Cardiac septum (tissue), 1 donor: ENCODE measurements around the gene BUD23. TPM values are rescaled to one million over a fixed set of nuclear protein-coding genes. Genes with fewer than 3 reads are reported as not detected.
"Not testable (repeated sequence)": the region's sequence is repeated elsewhere in the genome, so short reads cannot be mapped to it uniquely, and the experiment has no call there.

Experiments
- DNase-seq: peaks from one replicate; pipeline ENCODE4 v3.0.0-alpha.2; 2020; ENCODE audit warnings: low spot score
- intact Hi-C: fragments of 100-400 bp; cut with DNase I; formaldehyde crosslinking; loops from one replicate; pipeline ENCODE4 v1.14.0; 2022
- total RNA-seq: library from RNA; stranded (reverse); fragmentation: NEBNext Ultra II Directional; extraction: Animal tissue kit (Norgen Biotek cat#: 25700); gene quantifications from one replicate; pipeline ENCODE4 v1.2.1, GENCODE V29; 2021
- donor health status: DM: no; HTN: no; CAD: no.

The BUD23 gene
- total RNA-seq, 1 donor from 2014 or later: 59.1 TPM

- no peak for DNase-seq
- intact Hi-C loops: loop anchor here (5.0 kb wide), 1 partner anchor 48 kb away; the partner anchor contains the start of gene VPS37D
Measured at GRCh38 chr7:73715648-73716317, 32.4 kb downstream of the BUD23 start.

GRCh38 chr7:73716318-73716890 is 33.0 kb downstream of the BUD23 start:
- DNase-seq: no peak
- intact Hi-C loops: loop anchor here (5.0 kb wide), 1 partner anchor 49 kb away; the partner anchor contains the start of gene VPS37D

- intact Hi-C loops: loop anchor here (5.0 kb wide), 1 partner anchor 50 kb away; the partner anchor contains the start of gene VPS37D
Measured at GRCh38 chr7:73717025-73717807, 33.8 kb downstream of the BUD23 start.

GRCh38 chr7:73717991-73718405 is 34.6 kb downstream of the BUD23 start:
- no peak for DNase-seq
- intact Hi-C loops: loop anchor here (5.0 kb wide), 1 partner anchor 51 kb away; the partner anchor contains the start of gene VPS37D

More at GRCh38 chr7:73717025-73717807, 33.8 kb downstream of the BUD23 start:
- no peak for DNase-seq

DNA sequence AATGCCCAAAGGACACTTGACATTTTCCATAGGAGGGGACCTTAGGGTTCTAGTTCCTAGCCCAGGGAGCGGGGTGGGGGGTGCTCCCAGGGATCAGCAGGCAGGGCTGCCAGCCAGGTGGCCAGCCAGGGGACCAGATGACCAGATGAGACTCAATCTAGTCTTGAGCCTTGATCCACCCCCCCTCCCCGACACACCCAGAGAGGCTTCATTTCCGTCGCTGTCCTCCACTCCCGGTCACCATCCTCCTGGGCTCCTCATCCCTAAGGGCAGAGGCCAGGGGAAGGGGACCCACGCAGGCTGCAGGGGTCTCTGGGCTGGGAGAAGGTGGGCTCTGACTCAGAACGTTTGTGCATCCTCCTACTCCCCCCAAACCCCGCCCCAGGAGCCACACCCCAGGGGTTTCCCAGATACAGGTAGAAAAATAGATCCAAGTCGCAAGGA is 35.1 kb downstream of the BUD23 start:
- no peak for DNase-seq
- intact Hi-C loops: loop anchor here (5.0 kb wide), 1 partner anchor 51 kb away; the partner anchor contains the start of gene VPS37D

GRCh38 chr7:73718905-73719805 is 35.8 kb downstream of the BUD23 start, which contains the start of gene STX1A:
Gene STX1A (minus strand): TSS chr7:73719669. CDS start chr7:73719631, 38 bp downstream.
- intact Hi-C loops: loop anchor here (5.0 kb wide), 1 partner anchor 52 kb away; the partner anchor contains the start of gene VPS37D
- DNase-seq: no peak

- no peak for DNase-seq
- intact Hi-C loops: loop anchor here (5.0 kb wide), 1 partner anchor 52 kb away; the partner anchor contains the start of gene VPS37D
Measured at GRCh38 chr7:73719806-73720169, 36.4 kb downstream of the BUD23 start.

DNA sequence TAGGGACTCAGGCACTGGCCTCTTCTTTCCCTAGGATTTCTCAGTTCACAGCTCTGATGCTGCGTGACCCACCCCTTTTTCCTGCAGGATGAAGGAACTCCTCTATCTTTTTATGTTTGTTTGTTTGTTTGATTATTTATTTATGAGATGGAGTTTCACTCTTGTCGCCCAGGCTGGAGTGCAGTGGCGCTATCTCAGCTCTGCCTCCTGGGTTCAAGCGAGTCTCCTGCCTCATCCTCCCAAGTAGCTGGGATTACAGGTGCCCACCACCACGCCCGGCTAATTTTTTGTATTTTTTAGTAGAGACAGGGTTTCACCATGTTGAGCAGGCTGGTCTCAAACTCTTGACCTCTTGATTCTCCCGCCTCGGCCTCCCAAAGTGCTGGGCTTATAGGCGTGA is 37.0 kb downstream of the BUD23 start:
- intact Hi-C loops, DNase-seq: not testable (repeated sequence)

DNA sequence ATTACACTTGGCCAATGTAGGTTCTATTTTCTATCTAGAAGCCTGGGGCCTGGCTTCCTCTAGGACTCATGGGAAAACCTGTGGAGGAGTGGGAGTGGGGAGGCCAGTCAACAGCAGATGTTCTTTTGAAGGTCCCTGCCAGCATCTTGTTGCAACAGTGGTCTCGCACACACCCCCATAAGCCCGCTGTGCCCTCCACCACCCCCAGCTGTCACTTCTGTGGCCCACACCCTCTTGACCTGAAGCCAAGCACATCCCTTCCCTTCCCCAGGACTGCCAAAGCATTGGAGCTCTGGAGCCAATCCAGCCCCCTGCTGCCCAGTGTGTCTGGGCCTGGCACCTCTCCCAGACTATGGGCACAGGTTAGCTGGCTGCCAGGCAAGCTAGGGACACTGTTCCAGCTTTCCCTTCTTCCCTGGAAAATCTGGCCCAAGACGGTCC is 38.0 kb downstream of the BUD23 start:
- intact Hi-C loops: no loop called here
- DNase-seq: peak; percentile 83

- DNase-seq, intact Hi-C loops: not testable (repeated sequence)
Measured at GRCh38 chr7:73722182-73722581, 38.8 kb downstream of the BUD23 start.

- intact Hi-C loops: no loop called here
Measured at GRCh38 chr7:73722785-73723184, 39.4 kb downstream of the BUD23 start.

GRCh38 chr7:73723813-73724212 is 40.4 kb downstream of the BUD23 start:
- DNase-seq: no peak
- intact Hi-C loops: loop anchor here (2.0 kb wide), 1 partner anchor 117 kb away; no protein-coding TSS in a partner anchor

More at GRCh38 chr7:73722785-73723184, 39.4 kb downstream of the BUD23 start:
- DNase-seq: no peak

GRCh38 chr7:73726083-73726466 is 42.7 kb downstream of the BUD23 start:
- intact Hi-C loops: no loop called here
- no peak for DNase-seq

DNA sequence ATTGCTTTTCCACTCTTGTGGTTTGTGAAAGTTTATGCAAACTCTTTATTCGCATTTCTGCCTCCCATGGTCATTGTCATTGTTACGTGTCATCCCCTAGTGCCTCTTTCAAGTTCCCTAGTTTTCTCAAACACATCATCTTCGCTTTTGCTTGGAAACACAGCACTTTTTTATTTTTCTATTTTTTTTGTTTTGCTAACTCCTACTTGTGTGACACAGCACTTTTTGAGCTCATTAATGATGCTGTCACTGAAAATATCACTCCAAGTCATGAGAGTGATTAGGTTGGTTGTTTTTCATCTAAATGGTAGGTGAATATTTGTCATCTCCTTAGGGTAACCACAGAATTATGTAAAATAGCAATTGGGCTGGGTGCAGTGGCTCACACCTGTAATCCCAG is 44.6 kb downstream of the BUD23 start:
- no peak for DNase-seq
- intact Hi-C loops: no loop called here

DNA sequence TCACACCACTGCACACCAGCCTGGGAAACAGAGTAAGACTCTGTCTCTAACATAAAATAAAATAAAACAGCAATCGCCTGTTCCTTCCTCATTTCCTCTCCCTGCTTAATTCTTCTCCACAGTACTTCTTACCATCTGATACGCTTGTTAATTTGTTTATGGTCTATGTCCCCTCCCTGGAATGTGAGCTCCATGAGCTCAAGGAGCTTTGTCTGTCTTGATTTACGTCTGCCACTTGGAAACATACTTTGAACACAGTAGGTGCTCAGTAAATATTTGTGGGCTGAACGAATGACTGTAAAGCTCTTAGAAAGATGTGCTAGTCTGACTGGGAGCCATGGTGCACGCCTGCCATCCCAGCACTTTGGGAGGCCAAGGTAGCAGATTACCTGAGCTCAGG is 45.2 kb downstream of the BUD23 start:
- intact Hi-C loops: no loop called here
- DNase-seq: no peak

- intact Hi-C loops: loop anchor here (10.0 kb wide), 1 partner anchor 114 kb away; the partner anchor contains the start of gene METTL27
- no peak for DNase-seq
Measured at GRCh38 chr7:73730485-73730884, 47.1 kb downstream of the BUD23 start.

DNA sequence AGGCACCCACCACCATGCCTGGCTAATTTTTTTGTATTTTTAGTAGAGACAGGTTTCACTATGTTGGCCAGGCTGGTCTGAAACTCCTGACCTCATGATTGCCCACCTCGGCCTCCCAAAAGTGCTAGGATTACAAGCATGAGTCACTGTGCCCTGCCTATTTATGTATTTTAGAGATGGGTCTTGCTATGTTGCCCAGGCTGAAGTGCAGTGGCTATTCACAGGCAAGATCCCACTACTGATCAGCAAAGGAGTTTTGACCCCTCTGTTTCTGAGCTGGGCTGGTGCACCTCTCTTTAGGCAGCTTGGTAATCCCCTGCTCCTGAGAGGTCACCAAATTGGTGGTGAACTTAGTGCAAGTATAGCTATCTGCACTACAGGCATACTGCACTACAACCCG is 49.0 kb downstream of the BUD23 start:
- DNase-seq: no peak
- intact Hi-C loops: loop anchor here (10.0 kb wide), 1 partner anchor 112 kb away; the partner anchor contains the start of gene METTL27
